Measurements from ENCODE around the gene UTP11.
A peak's percentile ranks its signal among the peaks of the same experiment; 100 is the strongest.

- TF ChIP-seq CTCF (IDR thresholded peaks at IDR 0.05) (no peak), SIN3A (IDR thresholded peaks at IDR 0.05; ENCODE audit: borderline replicate concordance, insufficient read depth, low read depth, low read length) (peak; percentile 53; the same call in 1 of the 2 replicates), POLR2AphosphoS5 (IDR thresholded peaks at IDR 0.05; ENCODE audit: low read depth, low read length) (peak; percentile 84), TCF7L2 (IDR thresholded peaks at IDR 0.05; ENCODE audit: low read depth, low read length) (0 out of 2 replicates have a peak, but pooled peaks have one; percentile 39)
Measured at GRCh38 chr1:37995751-37996345, 16.7 kb upstream of the UTP11 start.

All from Panc1 (cell line).